ENCODE results near the gene HS6ST1.
"Not testable (repeated sequence)": the region's sequence is repeated elsewhere in the genome, so short reads cannot be mapped to it uniquely, and the experiment has no call there.

Gene HS6ST1

DNA sequence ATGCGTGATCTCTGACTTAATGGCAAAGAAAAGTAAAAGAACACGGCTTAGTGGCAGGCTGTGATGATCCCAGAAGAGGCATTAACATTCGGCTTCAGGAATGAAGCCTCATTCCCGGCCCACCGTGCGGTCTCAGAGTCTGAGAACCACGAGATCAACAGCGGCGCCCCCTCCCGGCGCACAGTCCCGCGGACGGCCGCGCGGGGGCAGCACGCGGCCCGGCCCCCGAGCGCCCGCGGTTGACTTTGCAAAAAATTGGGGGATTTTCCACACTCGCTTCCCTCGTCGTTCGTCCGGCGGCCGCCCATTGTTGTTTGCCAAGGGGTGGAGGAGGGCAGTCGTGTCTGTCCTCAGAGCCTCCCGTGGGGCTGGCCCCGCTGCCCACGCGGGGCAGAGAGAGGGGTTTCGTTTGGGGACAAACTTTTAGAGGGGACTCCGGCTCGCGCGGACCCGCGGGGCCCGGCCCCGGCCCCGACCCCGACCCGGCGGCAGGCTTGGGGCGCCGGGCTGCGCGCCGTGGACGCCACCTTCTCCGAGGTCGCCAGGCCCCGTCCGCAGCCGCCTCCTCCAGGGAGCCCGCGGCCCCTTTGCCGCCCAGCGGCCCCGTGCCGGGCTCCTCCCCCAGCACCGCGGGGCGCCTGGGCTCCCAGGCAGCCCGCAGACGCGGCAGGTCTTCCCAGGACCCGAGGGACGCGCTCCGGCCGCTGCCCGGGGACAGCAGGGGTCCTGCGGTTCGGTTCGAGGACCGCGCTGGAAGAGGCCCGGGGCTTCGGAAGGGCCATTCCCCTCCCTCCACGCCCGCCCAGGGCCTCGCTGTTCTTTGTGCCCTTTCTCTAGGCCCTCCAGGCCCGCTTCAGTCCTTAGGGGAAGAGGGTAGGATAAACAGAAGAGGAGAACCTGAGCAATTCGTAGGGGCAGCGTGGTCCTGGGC, 3.4 kb upstream of the HS6ST1 start:
- peak; percentile 35 for DNase-seq

DNA sequence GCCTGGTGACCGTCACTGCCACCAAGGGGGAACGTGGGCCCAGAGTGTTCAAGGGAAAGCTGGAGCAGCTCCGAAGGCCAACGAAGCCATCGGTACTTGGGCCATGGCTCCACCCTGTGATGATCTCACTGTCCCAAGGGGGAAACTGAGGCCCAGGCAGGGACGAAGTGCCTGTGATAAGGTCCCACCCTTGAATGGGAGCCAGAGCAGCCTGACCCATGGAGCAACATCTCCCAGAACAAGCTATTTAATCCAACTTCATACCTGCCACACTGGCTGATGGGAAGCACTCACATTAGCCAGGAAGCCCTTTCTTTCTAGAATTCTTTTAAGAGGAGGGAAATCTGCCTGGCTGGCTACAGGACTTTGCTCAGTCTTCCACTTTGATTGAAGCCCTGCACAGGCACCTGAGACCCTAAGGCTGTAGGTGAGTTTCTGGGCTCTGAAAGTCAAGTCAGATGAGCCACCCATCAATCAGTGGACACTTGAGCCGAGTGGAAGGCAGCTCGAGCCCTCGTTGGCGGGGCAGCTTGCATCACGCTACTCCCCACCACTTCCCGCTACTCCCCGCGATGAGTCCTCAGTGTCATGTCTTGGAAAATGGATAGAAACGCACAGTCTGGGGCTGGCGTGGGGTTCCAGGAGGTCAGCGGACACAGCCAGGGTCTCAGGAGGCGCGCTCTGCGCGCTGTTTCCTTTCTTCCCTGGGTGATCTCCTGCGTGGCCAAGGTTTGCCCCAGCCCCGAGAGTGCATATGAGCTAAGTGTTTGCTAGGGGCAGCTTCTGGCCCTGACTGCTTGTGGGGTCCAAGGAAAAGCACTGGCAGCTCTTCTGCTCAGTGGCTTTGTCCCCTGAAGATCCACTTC, 2.5 kb upstream of the HS6ST1 start:
- no peak for DNase-seq

DNA sequence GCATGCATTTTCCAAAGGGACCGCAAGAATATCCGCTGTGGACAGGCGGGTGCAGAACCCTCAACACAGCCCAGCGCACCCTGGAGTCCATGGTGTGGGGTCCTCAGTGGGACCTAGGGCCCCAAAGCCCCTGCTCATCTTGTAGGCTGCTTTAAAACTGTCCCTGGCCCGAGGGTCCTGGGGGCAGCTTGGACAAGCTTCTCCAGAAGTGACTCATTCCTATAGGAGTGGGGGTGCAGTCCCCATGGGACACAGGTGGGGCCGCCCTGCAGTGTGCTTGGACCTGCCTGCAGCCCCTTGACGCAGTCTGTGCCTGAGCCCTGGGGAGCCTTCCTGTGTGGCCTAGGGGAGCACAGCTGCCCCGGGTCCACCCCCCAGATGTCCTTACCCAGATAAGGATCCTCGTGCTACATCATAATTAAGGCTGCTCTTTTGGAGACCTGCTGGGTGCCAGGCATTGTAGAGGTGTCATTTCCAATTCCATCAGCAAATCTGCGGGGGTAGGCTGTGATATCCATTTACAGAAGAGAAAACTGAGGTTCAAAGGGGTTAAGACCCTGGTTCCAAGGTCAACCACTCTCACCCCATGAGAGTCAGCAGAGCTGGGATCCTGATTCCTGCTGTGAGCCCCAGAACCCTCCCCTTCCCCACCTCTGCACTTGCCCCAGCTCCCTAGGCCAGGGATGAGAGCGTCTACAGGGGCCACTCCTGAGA, 1.7 kb upstream of the HS6ST1 start:
- DNase-seq, result no peak

DNA sequence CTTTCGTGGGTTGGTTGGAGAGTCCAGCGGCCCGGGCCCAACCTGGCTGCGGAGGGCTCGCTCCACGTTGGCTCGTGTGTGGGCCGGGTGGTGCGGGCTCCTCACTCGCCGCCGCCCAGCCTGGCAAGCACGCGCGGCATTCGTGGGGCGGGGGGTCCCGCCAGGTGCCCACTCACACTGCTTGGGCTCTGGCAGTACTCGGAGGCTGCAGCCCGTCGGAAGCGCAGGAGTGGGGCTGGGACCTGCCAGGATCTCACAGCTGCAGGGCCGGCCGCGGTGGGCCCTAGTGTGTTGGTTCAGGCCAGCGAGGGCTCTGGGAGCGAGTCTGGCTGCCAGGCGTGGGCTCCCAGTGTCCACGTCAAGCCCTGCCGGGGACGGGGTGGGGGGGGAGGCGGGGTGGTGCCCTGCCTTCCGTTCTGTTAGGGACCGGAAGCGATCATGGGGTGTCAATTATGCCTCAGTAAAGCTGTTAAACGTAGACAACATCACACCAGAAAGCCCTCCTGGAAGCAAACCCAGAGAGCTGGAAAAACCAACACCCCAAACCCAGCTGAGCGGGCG, 1.0 kb upstream of the HS6ST1 start:
- no peak for DNase-seq

DNA sequence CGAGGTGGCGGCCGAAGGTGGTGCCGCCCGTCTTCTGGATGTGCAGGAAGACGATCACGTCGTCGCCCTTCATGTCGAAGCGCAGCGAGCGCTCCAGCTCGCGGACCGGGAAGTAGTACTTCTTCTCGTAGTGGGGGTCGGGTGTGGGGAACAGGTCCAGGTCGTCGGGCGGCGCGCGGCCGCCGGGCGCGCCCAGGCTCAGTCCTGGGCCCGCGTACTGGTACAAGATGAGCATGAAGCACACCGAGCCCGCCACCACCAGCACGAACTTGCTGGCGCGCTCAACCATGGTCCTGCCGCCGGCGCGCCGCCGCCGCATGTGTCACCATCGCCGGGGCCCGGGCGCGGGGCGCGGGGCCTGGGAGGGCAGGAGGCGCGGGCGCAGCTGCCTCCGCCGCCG, 423 bp downstream of the HS6ST1 start:
- DNase-seq, result not testable (repeated sequence)

DNA sequence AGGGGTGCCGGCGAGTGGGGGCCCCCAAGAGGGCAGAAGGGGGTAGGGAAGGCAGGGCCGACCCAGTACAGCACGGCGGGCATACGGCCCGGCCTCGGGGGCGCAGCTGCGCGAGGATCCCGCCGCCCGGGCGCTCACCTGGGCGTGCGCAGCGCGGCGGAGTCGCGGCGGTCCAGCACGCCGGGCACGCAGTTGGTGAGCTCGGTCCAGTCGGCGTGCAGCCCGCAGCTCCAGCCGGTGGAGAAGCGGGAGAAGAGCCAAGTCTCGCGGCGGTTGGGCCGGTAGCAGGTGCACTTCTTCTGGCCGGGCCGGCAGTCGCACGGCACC, 806 bp downstream of the HS6ST1 start:
- DNase-seq, result not testable (repeated sequence)

DNA sequence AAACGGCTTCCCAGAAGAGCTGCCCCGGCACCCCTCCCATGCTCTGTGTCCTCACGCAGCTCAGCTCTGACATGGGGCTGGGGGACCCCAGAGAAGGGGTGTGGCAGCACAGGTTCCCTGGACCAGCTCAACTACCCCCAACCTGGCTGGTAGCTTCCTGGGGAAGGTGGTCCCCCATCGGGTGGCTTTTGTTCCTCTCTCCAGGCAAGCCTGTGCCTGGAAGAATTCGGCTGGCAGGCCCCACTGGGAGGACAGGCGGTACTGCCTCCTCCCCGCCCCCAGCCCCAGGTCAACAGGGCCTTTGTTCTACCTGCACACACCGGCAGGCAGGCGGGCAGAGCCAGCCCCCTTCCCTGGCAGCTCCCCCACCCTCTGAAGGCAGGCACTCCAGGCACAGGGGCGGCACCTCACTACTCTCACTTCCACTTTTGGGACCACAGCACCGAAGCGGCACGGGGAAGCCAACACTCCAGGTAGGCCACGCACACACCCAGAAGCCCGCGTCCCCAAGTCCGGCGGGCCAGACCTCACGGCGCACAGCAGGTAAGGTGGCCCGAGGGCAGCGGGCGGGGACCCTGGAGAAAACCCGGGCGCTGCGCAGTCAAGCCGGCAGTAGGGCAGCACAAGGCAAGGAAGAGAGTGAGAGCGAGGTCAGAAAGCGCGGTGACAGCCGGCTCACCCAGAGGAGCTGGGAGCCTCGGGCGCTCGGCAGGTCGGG, 1.3 kb downstream of the HS6ST1 start:
- DNase-seq, result no peak

DNA sequence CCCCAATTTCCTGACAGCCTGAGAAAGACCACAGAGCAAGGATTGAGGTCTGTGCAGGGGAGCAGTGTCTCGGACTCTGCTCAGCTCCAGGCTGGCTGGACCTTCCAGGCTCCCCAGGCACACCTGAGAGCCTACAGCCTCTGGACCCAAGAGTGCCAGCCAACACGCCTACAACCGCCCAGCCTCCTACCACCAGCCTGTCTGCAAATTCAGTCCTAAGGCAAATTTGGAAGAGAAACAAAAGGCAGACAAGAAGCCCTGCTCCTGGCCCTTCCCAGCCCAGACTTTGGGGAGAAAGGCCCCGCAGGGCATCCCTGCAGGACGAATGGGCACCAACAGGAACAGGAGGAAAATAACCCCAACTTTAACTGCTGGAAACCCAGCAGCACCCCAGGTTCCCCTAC, 1.9 kb downstream of the HS6ST1 start:
- DNase-seq, result no peak

DNA sequence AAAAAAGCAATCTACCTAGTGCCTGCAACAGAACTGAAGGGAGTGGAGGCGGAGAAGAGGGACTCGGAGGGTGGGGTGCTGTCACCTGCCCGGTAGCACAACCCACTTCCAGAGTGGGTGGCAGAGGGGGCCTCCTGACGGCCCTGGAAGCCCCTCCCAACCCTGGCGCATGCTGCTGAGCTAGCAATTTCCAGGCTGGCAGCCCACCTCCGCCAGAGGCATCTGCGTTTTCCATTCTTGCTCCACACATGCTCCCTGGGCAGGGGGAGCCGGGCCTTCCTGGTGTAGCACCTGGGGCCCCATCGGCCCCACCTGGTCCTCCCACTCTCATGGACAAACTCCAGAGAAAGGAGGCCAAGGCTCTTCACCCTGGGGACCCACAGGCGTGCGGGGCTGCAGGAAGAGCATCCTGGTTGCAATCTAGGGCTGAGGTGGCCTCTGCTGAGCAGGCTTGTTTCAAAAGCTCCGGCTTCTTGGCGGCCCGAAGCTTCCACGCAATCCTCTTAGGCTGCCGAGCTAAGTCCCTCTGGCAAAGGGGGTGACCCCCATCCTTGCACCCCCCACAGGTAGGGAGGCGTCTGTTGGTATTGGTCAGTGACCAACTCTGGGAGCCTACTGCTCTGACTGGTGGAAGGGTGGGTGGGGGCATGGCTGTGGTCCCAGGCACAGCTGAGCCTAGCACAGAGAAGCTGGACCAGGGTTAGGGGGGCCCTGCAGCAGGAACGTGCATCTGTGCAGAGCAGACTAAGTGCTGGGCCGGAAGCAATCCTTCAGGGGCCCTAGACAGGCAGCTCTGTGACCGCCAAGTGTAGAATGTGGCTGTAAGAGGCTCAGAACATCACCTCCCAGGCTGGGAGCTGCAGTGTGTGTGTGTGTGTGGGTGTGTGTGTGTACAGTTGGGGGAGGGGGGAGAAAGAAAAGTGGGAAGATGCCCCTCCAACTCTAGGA, 2.6 kb downstream of the HS6ST1 start:
- DNase-seq, result no peak

DNA sequence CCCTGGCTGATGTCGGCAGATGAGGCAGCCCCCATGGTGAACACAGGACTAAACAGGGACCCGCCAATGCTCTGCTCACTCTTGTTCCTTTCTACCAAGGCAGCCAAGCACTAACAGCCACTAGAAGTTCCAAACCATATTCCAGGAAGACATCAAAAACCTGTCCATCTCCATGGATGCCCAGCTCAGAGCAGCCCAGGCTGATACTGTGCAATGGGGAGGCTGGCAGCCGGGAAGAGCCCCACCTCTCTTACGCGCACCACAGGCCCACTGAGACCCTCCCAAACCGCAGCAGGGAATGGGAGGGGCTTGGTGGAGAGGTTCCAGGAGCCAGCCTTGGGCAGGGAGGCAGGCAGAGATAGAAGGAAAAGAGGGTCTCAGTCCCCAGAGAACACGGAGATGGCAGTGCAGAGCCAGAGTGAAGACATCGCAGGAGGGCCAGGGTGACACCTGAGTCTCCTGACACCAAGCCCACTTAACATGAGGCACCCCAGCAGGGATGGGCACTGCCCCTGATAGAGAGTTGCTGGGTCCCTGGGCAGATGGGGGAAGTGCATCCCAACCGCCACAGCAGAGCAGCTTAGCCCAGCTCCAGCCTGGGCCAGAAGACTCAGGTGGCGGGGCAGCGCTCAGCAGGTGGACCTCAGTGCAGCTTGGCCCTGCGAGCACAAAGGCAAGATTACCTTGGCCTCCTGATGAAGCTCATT, 3.4 kb downstream of the HS6ST1 start:
- DNase-seq, result no peak

DNA sequence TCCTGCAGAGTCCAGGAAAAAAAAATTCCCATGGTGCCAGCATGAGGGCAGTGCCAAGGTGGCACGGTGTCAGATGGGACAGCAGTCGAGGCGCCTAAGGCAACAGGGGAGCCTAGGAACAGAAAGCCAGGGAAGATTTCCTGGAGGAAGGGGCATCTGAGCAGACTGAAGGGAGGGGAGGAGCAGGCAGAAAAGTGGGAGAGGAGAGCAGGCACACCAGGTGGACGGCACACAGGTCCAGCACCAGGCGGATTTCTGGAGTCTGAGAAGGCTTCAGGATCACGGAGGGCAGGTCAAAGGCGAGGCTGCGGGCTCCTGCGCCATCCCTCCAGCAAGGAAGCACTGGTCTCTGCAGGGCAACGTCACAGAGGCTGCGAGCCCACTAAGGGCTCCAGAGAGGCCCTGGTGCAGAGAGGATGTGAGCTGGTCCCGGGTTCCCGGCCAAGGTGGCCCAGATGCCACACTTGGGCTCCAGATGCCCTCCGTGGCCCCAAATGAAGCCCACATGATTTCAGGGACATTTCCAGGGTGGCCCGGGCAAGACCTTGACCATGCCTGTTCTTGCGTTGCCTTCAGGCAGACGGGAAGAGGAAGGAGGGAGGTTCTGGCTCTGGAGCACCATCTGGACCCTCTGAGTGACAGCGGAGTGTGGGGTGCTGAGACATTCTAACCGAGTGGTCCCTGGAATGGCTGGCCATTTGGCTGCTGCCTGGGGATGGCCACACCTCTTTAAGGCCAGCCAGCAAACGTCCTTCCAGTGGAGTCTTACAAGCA, 4.1 kb downstream of the HS6ST1 start:
- DNase-seq, result no peak

DNA sequence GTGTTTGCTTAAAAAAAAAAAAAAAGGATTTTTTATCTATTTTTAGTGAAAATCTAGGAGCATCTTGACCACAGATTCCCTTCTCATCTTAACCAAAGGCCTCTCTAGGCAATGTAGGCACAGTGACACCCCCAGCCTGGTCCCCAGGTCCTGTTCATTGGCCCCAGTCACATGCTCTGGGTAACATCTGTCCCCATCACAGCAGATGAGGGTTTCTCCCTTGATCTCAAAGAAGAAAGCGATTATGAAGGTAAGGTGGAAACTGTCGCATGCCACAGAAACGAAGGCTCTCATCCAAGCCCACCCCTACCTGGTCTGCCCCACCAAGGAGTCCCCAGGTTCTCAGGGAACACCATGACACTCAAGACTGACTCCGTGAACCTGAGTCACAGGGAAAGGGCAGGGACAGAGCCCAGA, 4.7 kb downstream of the HS6ST1 start:
- no peak for DNase-seq

DNA sequence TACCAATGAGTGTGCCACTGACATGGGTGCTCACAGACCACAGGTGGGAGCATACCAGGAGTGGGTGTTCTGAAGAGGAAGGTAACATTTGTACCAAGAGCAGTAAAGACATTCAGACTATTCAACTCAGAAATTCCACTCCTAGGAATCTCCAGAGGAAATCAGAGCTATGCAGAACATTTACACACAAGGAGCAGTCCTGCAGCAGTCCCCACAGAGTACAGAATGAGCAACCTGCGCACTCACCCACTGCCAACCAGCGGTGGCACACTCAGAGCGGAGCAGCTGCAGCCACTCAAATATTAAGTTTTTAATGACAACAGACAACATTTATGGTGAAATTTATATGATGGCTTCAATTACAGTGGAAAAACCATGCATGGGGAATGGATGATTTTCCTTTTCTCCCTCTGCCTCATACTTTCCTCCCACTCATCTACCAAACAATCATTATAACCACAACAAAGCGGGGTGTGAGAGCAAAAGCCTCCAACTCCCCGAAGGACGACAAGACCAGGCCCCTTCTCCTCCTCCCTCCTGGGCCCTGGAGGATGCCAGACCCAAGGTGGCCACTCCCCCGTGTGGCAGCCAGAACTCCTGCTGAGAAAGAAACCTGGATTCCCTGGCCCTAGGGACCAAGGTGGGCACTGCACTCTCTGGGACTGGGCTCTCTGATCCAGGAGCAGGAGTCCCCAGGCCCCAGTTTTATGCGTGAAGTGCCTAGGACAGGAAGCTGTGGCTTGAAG, 5.4 kb downstream of the HS6ST1 start:
- no peak for DNase-seq

DNA sequence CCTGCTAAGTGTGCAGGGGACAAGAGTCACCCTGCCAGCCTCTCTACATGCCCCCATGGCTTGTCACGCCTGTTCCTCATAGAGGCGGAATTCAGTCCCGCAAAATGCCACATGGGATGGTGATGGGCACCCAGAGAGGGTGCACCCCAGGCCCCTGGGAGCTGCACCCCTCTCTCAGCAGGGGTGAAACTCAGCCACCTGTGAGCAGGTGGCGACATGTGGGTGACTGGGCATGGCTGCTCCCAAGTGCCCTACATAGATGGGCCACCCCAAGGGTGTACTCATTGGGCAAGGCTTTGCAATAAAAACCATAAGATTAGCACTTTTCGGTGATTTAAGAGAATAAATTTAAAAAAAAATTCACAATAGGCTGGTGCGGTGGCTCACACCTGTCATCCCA, 6.3 kb downstream of the HS6ST1 start:
- no peak for DNase-seq

DNA sequence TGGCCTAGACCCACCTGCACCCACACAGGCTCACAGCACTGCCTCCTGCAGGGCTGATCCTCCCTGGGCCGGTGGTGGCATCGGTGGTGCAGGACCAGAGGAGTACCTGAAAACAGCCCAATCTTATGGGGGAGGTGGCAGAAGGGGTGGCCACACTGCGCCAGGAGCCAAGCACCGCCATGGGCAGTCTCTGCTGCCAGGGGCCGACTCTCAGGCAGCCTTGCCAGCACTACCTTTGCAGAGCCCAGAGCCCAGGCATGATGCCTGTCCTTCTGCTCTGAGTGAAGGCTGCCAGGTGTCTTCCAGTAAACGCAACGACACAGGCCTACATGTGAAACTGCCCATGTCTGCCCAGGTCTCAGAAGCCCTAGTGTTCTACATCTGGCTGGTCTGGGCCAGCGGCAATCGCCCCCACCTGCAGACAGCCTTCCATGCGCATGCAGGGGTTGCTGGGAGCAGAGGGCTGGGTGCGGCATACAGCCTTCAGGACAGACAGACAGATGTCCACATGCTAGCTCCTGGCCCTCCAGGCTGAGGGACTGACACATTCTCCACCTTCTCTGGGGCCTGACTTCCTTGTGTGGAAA, 6.8 kb downstream of the HS6ST1 start:
- no peak for DNase-seq

DNA sequence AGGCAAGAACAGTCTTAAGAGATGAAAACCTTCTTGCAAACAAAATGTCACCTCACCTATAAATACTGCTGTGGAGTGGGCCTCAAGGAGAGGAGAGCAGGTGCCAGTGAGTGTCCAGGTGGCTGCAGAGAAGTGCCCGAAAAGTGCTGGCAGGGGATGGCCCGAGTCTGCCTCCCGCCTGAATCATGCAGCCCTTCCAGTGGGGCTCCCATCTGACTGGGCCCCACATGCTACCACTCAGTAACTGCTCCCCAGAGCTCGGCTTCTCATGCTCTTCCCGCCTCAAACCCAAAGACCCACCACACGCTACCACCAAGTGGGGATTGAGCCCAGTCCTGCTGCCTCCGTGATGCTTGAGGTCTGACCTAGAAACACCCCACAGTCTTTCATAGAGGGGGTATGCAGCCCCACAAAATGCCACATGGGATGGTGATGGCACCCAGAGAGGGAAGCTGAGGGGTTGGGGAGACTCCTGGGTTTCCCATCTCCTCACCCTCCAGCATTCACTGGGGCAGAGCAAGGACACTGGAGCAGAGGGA, 7.4 kb downstream of the HS6ST1 start:
- DNase-seq, result no peak

DNA sequence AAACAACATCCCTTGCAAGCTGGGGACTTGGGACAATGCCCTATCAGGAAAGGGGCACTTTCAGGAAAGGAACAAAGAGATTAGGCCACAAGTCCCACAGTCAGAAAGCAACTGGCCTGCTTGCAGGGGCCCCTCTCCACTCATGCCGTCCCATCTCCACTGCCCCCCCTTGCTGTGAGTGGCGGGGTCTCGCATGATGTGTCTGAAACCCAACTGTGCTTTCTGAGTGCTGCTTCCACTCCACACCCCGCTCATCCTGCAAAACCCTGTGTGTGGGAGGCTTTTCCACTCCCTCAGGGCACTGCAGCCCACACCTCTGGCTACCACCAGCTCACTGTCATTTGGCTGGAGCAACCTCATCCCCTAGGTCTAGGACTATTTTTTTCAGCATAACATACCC, 7.9 kb downstream of the HS6ST1 start:
- no peak for DNase-seq

DNA sequence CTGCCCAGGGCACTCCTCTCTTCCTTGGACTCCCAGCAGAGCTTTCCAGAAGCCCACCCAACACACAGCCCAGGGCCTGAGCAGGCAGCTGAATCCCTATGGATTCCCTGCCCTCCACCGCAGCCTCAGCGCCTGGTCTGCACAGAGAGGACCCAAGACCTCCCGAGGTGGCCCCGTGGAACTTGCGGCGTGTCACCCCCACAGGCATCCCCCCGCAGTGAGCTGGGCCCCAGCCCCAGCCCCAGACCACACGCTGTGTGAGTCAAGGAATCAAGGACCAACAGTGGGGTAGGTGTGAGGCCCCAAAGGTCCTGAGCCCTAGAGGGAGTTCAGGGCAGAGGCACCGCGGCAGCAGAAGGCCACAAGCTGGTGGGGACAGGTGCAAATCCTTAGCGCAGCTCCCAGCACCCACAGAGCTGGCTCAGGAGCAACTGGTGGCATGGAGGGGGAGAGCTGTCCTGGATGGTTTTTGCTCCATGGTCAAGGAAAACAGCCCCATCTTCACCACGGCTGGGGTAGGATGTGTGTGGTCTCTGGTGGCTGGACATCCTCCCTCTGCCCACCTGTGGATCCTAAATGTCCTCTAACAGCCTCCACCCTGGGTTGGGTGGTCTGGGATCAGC, 8.5 kb downstream of the HS6ST1 start:
- DNase-seq, result no peak
